HG03457 (cell line): ENCODE results near the gene PHF13.
"Not testable (repeated sequence)": the region's sequence is repeated elsewhere in the genome, so short reads cannot be mapped to it uniquely, and the experiment has no call there.

Experiments used
- ATAC-seq: cut with Tn5 transposase; IDR thresholded peaks from one replicate; pipeline ENCODE4 v1.9.1; 2021; ENCODE audit warnings: moderate number of reproducible peaks; ENCODE audit not compliant: unreplicated experiment

The PHF13 gene

GRCh38 chr1:6627031-6627430 lies 13.5 kb downstream of the PHF13 start:
- no peak for ATAC-seq

- ATAC-seq, result no peak
These were observed 14.5 kb downstream of the PHF13 start for GRCh38 chr1:6627841-6628545.

GRCh38 chr1:6628971-6629479 lies 15.5 kb downstream of the PHF13 start:
- ATAC-seq, result no peak

DNA sequence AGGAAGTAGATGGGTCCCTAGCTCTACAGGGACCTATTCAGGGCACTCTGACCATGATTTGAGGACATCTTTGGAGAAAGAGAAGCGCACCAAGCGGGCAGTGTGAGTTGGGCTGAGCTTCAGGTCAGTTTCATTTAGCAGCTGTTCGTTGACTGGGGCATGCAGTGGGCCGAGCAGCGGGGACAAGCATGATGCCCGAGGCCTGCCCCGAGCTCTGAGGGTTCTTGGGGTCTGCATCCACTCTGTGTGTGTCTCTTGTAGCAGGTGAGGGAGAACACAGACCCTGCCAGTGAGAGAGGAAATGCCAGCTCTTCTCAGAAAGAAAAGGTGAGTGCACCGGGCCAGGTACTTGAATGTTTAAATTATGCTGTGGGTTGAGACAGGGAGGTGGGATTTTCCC lies 16.5 kb downstream of the PHF13 start:
- no peak for ATAC-seq

DNA sequence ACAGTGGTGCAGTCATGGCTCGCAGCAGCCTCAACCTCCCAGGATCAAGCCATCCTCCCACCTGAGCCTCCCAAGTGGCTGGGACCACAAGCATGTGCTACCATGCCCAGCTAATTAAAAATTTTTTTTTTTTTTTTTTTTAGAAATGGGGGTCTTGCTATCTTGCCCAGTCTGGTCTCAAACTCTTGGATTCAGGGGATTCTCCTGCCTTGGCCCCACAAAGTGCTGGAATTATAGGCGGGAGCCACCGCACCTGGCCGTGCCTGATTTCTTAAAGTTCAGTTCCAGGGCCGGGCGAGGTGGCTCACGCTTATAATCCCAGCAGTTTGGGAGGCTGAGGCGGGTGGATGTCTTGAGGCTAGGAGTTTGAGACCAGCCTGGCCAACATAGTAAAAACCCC lies 17.5 kb downstream of the PHF13 start:
- ATAC-seq, result no peak

DNA sequence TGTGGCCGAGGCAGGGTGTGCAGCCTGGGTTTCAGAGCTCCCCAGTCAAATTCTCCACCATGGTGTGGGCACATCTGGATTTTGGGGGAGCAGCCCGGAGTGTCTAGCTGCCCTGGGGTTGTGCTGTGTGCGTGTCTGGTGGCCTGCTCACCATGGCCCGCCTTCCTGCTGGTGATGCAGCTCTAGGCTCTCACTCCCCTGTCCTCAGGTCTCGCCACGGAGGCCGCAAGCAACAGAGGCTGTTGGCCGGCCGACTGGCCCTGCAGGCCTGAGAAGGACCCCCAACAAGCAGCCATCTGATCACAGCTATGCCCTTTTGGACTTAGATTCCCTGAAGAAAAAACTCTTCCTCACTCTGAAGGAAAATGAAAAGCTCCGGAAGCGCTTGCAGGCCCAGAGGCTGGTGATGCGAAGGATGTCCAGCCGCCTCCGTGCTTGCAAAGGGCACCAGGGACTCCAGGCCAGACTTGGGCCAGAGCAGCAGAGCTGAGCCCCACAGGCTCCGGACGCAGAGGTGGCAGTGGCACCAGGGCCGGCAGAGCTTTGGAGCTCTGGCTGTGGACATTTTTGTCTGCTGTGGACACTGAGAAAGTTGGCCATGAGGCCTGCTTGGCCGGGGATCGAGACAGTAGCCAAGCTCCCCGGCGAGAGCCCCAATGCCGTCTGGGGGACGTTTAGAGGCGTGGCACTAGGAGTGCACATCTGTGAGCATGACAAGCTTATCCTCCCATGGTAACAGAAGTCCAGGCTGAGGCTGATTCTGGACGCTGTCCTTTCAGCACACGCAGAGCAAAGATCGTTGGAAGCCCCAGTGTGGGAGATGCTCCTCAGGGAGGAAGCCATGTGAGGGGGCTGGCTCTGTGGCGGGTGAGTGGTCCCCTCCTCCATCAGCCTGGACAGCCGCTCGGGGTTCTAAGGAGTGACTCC lies 19.3 kb downstream of the PHF13 start:
- ATAC-seq, result no peak

- ATAC-seq, result no peak
These were observed 21.0 kb downstream of the PHF13 start for GRCh38 chr1:6634371-6635052.

DNA sequence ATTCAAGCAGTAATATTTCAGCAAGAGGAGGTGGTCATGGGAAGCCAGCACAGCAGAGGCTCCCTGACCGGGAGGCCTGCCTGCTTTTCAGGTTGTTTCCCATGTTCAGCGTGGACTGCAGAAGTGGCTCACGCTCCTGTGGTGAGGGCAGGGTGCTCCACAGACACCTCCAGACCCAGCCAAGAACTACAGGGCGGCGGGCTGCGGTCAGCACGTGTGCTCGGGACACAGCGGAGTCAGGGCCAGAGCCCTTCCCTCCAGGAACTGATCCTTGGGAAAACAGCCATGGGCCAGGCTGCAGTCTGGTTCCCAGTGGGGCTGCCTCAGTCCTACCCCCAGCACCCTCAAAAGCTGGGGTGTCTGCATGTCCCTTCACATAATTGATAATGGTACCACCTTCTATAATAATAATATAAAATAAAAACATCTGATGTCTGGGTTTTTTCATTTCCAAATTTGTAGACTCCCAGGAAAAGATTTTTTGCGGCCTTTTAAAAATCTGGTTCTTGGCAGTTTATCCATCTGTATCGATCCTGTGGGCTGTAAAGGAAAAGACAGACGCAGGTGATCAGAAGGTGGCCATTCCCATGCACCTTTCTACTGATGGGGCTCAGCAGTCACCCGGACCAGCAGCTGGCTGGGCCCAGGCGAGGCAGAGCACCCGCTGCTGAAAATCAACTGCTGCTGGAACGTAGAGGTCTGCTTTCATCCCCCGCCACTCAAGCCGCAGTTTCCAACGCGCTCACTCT lies 21.8 kb downstream of the PHF13 start:
- ATAC-seq, result no peak

- ATAC-seq, result no peak
These were observed 22.6 kb downstream of the PHF13 start for GRCh38 chr1:6635910-6636760.

- ATAC-seq, result not testable (repeated sequence)
These were observed 23.2 kb downstream of the PHF13 start for GRCh38 chr1:6636778-6637177.

- ATAC-seq, result no peak
These were observed 24.2 kb downstream of the PHF13 start for GRCh38 chr1:6637770-6638169.

GRCh38 chr1:6638226-6638625 lies 24.7 kb downstream of the PHF13 start:
- no peak for ATAC-seq

GRCh38 chr1:6640867-6641266 lies 27.3 kb downstream of the PHF13 start:
- not testable (repeated sequence) for ATAC-seq

DNA sequence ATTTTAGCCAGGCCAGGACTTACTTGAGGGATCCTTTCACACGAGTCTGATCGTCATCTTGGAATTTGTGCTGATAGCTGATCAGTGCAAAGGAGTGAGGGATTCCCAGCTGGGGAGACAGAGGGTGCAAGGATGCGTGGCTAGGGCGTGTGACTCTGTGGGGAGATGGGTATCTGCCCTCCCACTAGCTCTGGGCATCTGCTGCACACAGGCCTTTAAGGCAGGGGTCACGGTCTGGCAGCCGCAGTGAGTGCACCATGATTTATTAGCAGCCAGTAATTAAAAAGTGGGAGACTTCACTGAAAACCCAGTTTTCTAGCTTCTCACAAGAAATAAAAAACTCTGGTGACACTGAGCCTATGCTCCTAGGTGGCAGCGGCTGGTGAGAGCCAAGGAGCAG lies 31.5 kb downstream of the PHF13 start:
- ATAC-seq, result no peak

- ATAC-seq, result no peak
These were observed 33.1 kb downstream of the PHF13 start for GRCh38 chr1:6646499-6647148.

DNA sequence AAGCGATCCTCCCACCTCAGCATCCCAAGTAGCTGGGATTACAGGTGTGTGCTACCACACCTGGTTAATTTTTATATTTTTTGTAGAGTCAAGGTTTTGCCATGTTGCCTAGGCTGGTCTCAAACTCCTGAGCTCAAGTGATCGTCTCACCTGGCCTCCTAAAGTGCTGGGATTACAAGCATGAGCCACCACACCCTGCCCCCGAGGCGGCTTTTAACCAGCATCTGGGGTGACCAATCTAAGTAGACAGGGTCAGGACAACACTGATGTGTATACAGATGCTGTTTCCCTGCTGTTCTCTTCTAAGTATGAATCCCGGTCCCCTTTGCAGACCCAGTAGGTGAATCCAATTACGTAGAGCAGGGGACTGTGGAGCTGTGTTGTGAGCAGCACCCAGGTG lies 35.0 kb downstream of the PHF13 start:
- ATAC-seq, result no peak

DNA sequence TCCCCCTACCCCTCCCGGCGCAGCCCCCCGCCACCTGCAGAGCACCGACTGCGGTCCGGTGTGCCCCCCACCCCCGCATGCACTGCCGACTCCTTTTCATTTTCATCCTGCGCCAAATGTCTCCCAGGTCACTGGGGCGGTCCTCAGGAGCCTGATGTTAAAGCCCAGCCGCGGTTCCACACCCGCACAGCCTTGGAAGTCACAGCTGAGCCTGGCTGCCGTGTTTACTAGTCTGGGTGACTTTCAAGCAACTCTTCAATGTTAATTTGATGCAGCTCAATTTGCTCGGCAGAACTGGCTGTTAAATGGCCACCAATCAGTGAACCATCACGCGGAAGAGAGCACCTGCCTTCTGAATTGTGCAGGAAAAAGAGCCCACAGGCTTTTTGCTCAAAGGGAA lies 38.4 kb downstream of the PHF13 start:
- ATAC-seq, result no peak

DNA sequence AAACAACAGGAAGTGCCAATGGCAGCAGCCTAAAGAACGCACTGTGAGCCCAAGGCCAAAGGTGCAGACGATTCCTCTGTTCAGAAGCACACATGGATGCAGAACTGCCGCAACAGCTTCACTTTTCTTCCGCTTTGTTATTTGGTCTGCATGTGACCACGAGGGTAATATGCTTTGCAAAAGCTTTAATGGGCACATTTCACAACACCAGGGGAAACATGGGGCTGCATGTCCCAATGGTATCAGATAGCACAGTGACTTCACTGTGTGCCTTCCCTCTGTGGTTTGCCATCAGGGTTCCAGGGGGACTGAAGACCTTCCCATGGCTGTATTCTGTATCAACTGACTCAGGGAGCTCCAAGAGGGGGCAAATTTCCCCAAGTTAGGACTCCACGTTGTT lies 39.5 kb downstream of the PHF13 start:
- ATAC-seq, result no peak
